ENCODE results near the gene CEL.
"Not testable (repeated sequence)": the region's sequence is repeated elsewhere in the genome, so short reads cannot be mapped to it uniquely, and the experiment has no call there.

GRCh38 chr9:133086212-133086860 lies 24.6 kb downstream of the CEL start:
- TF ChIP-seq PPARA (CRISPR knock-in tag; IDR thresholded peaks at IDR 0.05; ENCODE audit: borderline replicate concordance); TCF4 (CRISPR knock-in tag; IDR thresholded peaks at IDR 0.05; ENCODE audit: borderline replicate concordance); RARB (CRISPR knock-in tag; IDR thresholded peaks at IDR 0.05); ZFP3 (CRISPR knock-in tag; IDR thresholded peaks at IDR 0.05); SNAI2 (CRISPR knock-in tag; IDR thresholded peaks at IDR 0.05); ZNF8 (CRISPR knock-in tag; IDR thresholded peaks at IDR 0.05); ISL1 (CRISPR knock-in tag; IDR thresholded peaks at IDR 0.05); GLIS3 (CRISPR knock-in tag; IDR thresholded peaks at IDR 0.05); ZFP30 (CRISPR knock-in tag; IDR thresholded peaks at IDR 0.05); CSDC2 (CRISPR knock-in tag; IDR thresholded peaks at IDR 0.05); ARNTL (CRISPR knock-in tag; IDR thresholded peaks at IDR 0.05; ENCODE audit: borderline replicate concordance, low read depth); CSRNP3 (CRISPR knock-in tag; IDR thresholded peaks at IDR 0.05); ZC3H10 (CRISPR knock-in tag; IDR thresholded peaks at IDR 0.05): not testable (repeated sequence)

Measured in SK-N-SH treated with all-trans-retinoic acid at 6 μM for 48 hours (cell line).